Mononuclear cell (primary cell): Measurements from ENCODE around the gene PTPRG. TPM values are rescaled to one million over a fixed set of nuclear protein-coding genes. Genes with fewer than 3 reads are reported as not detected.

ENCODE experiments used
- H3K27me3 ChIP-seq: 2 replicates; pipeline ENCODE4 v1.6.0; 2011; ENCODE audit warnings: low read length, control low read depth; ENCODE audit not compliant: insufficient read depth
- H3K4me1 ChIP-seq: 2 replicates; pipeline ENCODE4 v1.5.1; 2011; ENCODE audit warnings: mild to moderate bottlenecking, low read length, control low read depth; ENCODE audit not compliant: insufficient read depth
- H3K4me3 ChIP-seq: 2 replicates; pipeline ENCODE4 v1.5.1; 2011; ENCODE audit warnings: mild to moderate bottlenecking, low read length, moderate library complexity
- H3K9me3 ChIP-seq: 2 replicates; pipeline ENCODE4 v1.5.1; 2011; ENCODE audit warnings: low read depth, mild to moderate bottlenecking, control low read depth, low read length
- total RNA-seq: library from RNA; depleted of rRNA; stranded (reverse); fragments of >200 nt; gene quantifications from one replicate; pipeline ENCODE4 v1.2.3, GENCODE V29; 2012

PTPRG gene
- total RNA-seq, 1 donor = 0.42 TPM

DNA sequence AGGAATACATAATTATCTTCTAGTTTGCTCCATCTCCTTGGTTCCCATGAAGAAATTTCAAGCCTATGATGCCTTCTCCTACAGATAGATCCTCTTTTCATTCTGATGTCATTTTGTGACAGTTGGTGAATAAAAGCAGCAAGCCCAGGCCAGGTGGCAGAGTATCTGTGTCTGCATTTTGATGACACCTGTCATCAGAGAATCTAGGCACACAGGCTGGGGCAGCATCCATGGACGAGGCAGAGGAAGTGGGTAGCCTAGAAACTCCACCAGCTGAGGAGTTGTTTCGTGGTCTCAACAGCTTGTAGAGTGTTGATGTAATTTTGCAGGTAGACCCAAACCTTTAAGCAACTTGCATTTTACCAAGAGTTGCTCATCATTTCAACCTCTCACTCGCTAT lies 542.2 kb downstream of the PTPRG start:
- no peaks in the 10 kb centered on the region for H3K9me3 ChIP-seq
- no peaks in the 10 kb centered on the region for H3K27me3 ChIP-seq
- H3K4me3 ChIP-seq = no peak overlapping the region
- no peaks in the 10 kb centered on the region for H3K4me1 ChIP-seq

- H3K4me1 ChIP-seq = no peaks in the 10 kb centered on the region
- no peaks in the 10 kb centered on the region for H3K9me3 ChIP-seq
- no peaks in the 10 kb centered on the region for H3K27me3 ChIP-seq
- no peak overlapping the region for H3K4me3 ChIP-seq
These were observed 548.2 kb downstream of the PTPRG start for GRCh38 chr3:62109534-62109933.

GRCh38 chr3:62110443-62111225 lies 549.3 kb downstream of the PTPRG start:
- no peaks in the 10 kb centered on the region for H3K4me1 ChIP-seq
- H3K9me3 ChIP-seq = no peaks in the 10 kb centered on the region
- H3K4me3 ChIP-seq = no peak overlapping the region
- H3K27me3 ChIP-seq = no peaks in the 10 kb centered on the region

DNA sequence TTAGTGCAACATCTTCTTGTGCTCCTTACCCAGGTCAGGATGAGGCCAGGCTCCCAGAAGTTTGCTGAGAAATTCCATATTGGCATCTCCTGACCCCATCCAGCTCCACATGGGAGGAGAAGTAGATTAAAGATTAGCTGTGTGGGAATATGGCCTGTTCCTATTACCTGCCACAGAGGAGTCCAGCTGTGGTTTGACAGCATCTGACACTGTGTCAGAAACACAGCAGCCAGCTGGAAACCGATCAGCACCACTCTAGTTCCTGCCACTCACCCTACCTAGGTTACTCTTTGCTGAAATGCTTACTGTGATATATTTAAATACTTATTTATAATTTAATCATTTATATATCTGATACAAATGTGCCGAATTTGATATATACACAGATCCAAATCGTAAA lies 551.7 kb downstream of the PTPRG start:
- no peaks in the 10 kb centered on the region for H3K4me1 ChIP-seq
- no peak overlapping the region for H3K4me3 ChIP-seq
- no peaks in the 10 kb centered on the region for H3K9me3 ChIP-seq
- no peaks in the 10 kb centered on the region for H3K27me3 ChIP-seq

- Histone ChIP-seq H3K4me3 (no peak overlapping the region), H3K9me3 (no peaks in the 10 kb centered on the region), H3K4me1 (no peaks in the 10 kb centered on the region), H3K27me3 (no peaks in the 10 kb centered on the region)
These were observed 553.4 kb downstream of the PTPRG start for GRCh38 chr3:62114763-62115162.

GRCh38 chr3:62117903-62118548 lies 556.7 kb downstream of the PTPRG start:
- no peak overlapping the region for H3K4me3 ChIP-seq

GRCh38 chr3:62119139-62119538 lies 557.8 kb downstream of the PTPRG start:
- H3K4me1 ChIP-seq = no peaks in the 10 kb centered on the region

More at GRCh38 chr3:62117903-62118548, 556.7 kb downstream of the PTPRG start:
- H3K4me1 ChIP-seq = no peaks in the 10 kb centered on the region
- H3K27me3 ChIP-seq = no peaks in the 10 kb centered on the region
- H3K9me3 ChIP-seq = no peaks in the 10 kb centered on the region

GRCh38 chr3:62122819-62123218 lies 561.4 kb downstream of the PTPRG start:
- H3K9me3 ChIP-seq = no peaks in the 10 kb centered on the region
- H3K4me1 ChIP-seq = no peaks in the 10 kb centered on the region
- H3K27me3 ChIP-seq = no peaks in the 10 kb centered on the region
- H3K4me3 ChIP-seq = no peak overlapping the region

More at GRCh38 chr3:62119139-62119538, 557.8 kb downstream of the PTPRG start:
- H3K4me3 ChIP-seq = no peak overlapping the region
- H3K27me3 ChIP-seq = no peaks in the 10 kb centered on the region
- H3K9me3 ChIP-seq = no peaks in the 10 kb centered on the region

DNA sequence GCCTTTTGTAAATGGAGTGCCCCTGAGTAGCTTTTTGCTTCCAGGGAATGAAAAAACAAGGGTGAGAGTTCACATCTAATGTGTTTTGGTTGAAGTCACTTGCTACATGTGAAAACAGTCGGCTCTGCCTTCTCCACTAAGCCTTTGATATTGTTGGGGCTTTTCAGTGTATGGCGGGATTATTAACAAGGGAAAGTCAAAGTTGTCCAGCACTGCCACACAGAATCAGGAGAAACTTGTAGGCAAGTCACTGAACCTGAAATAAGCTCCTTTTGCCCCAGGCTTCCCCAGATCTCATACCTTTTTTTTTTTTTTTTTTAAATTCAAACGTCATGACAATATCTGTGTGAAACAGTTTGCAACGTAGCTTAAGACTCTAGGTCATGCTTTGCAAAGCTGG lies 564.0 kb downstream of the PTPRG start:
- Histone ChIP-seq H3K4me1 (no peaks in the 10 kb centered on the region), H3K9me3 (no peaks in the 10 kb centered on the region), H3K4me3 (no peak overlapping the region), H3K27me3 (no peaks in the 10 kb centered on the region)

GRCh38 chr3:62127116-62127515 lies 565.7 kb downstream of the PTPRG start:
- no peak overlapping the region for H3K4me3 ChIP-seq

GRCh38 chr3:62128051-62128450 lies 566.7 kb downstream of the PTPRG start:
- H3K4me1 ChIP-seq = no peaks in the 10 kb centered on the region
- H3K27me3 ChIP-seq = no peaks in the 10 kb centered on the region
- H3K4me3 ChIP-seq = no peak overlapping the region
- H3K9me3 ChIP-seq = no peaks in the 10 kb centered on the region

More at GRCh38 chr3:62127116-62127515, 565.7 kb downstream of the PTPRG start:
- Histone ChIP-seq H3K27me3 (no peaks in the 10 kb centered on the region), H3K9me3 (no peaks in the 10 kb centered on the region), H3K4me1 (no peaks in the 10 kb centered on the region)

DNA sequence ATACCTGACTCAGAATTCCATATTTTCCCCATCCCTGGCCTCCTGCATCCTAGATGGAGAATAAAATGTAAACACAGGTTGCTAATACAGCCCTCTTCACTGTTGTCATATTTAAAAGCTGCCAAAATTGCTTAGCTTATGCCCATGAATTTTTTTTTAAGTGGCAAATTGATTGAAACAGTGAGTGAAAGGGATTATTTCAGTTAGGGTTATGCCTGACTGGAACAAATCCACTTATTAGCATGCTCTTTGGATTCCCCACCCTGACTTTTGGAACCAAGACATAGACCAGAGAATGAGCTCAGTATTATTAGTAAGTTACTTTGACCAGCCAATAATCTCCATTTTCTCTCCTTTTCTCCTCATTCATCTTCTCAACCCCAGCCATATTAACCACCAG lies 567.3 kb downstream of the PTPRG start:
- Histone ChIP-seq H3K4me3 (no peak overlapping the region), H3K4me1 (no peaks in the 10 kb centered on the region), H3K9me3 (no peaks in the 10 kb centered on the region), H3K27me3 (no peaks in the 10 kb centered on the region)

DNA sequence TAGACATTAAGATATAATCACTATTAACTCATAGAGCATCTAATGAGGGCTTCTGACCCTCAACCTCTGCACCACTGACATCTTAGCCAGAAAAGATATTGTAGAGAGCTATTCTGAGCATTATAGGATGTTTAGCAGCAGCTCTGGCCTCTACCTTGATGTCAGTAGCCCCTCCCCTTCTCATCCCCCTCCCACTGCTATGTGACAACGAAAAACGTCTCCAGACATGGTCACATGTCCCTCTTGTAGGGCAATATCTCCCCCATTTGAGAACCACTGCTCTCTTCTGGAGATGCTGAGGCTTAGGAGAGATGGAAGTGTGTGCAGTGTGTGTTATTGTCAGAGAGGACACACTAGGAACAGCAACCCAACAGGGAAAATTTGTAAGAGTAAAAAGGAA lies 569.7 kb downstream of the PTPRG start:
- Histone ChIP-seq H3K9me3 (no peaks in the 10 kb centered on the region), H3K27me3 (no peaks in the 10 kb centered on the region), H3K4me1 (no peaks in the 10 kb centered on the region), H3K4me3 (no peak overlapping the region)

- Histone ChIP-seq H3K4me3 (no peak overlapping the region), H3K27me3 (no peaks in the 10 kb centered on the region), H3K9me3 (no peaks in the 10 kb centered on the region), H3K4me1 (no peaks in the 10 kb centered on the region)
These were observed 570.2 kb downstream of the PTPRG start for GRCh38 chr3:62131620-62132019.

- no peaks in the 10 kb centered on the region for H3K27me3 ChIP-seq
- H3K4me1 ChIP-seq = no peaks in the 10 kb centered on the region
- no peaks in the 10 kb centered on the region for H3K9me3 ChIP-seq
- H3K4me3 ChIP-seq = no peak overlapping the region
These were observed 570.7 kb downstream of the PTPRG start for GRCh38 chr3:62132027-62132602.
